Prostate gland (tissue), 2 donors: ENCODE results near the gene KIF26B.

Source experiments
- POLR2A ChIP-seq: fragments of 450-650 bp; IDR thresholded peaks from one replicate; pipeline ENCODE4 v1.6.1; 2016; ENCODE audit warnings: antibody characterized with exemption, mild to moderate bottlenecking
- POLR2AphosphoS5 ChIP-seq: sonication (generic); formaldehyde crosslinking; IDR thresholded peaks from one replicate; pipeline ENCODE4 v1.6.1; 2017; ENCODE audit warnings: antibody characterized with exemption
- TF ChIP-seq, protein P1 (sequence below), 4 experiments: fragments of 200-600 bp in 2 of 4; fragments of 450-650 bp in 2 of 4; sonication (generic) in 2 of 4; IDR thresholded peaks; 1 replicate in 3 of 4; 2 replicates in 1 of 4; pipeline ENCODE4 v1.5.1; 2016 to 2019; ENCODE audit warnings: antibody characterized with exemption in 4 of 4, mild to moderate bottlenecking in 2 of 4, moderate library complexity in 2 of 4

DNA sequence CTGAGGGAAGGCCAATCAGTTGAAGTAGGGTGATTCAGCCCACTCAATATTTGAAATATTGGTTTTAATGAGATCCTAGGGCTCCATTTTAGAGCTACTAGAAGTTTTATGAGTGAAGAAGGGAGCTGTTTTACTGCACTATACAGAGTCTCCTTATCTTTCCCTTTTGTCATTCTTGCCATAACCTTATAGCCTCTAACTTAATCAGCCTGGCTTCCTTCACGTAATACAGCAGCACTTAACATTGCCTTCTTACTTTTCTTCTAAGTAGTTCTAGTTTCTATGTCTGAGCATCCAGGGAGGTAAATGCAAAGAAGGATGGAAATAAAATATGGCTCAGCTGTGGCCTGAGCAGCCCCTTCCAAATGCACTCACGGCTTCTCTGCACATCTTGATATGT is 299.3 kb downstream of the KIF26B start:
- TF ChIP-seq POLR2AphosphoS5 (no peak), POLR2A (no peak)
- TF ChIP-seq, protein P1, sequence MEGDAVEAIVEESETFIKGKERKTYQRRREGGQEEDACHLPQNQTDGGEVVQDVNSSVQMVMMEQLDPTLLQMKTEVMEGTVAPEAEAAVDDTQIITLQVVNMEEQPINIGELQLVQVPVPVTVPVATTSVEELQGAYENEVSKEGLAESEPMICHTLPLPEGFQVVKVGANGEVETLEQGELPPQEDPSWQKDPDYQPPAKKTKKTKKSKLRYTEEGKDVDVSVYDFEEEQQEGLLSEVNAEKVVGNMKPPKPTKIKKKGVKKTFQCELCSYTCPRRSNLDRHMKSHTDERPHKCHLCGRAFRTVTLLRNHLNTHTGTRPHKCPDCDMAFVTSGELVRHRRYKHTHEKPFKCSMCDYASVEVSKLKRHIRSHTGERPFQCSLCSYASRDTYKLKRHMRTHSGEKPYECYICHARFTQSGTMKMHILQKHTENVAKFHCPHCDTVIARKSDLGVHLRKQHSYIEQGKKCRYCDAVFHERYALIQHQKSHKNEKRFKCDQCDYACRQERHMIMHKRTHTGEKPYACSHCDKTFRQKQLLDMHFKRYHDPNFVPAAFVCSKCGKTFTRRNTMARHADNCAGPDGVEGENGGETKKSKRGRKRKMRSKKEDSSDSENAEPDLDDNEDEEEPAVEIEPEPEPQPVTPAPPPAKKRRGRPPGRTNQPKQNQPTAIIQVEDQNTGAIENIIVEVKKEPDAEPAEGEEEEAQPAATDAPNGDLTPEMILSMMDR (IDR thresholded peaks at IDR 0.05), result no peak
